HG03175 (cell line): ENCODE data around the gene CADM3.

Experiments used
- ATAC-seq: cut with Tn5 transposase; IDR thresholded peaks from one replicate; pipeline ENCODE4 v1.9.1; 2021; ENCODE audit warnings: mild to moderate bottlenecking, moderate library complexity; ENCODE audit not compliant: unreplicated experiment

CADM3 gene

GRCh38 chr1:159172614-159173291 is 1.3 kb downstream of the CADM3 start:
- ATAC-seq, result no peak

DNA sequence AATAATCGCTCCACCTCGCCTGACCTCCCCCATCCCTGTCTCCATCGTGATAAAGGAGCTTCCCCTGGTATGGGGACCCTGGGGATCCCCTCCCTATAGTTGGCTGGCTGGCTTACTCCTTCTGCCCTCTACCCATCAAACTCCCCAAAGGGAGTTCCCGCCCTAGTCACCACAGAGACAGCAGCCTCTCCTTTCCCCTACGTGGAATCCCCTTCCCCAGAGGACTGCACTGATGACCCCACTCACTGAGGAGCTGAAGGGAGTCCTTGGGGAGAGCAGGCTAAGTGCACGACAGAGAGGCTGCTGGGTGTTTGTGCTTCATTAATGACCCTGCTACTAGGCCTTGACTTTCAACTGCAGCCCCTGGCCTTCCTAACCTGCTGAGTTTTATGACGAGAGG is 1.9 kb downstream of the CADM3 start:
- no peak for ATAC-seq

GRCh38 chr1:159175571-159175970 is 4.2 kb downstream of the CADM3 start:
- ATAC-seq, result no peak

DNA sequence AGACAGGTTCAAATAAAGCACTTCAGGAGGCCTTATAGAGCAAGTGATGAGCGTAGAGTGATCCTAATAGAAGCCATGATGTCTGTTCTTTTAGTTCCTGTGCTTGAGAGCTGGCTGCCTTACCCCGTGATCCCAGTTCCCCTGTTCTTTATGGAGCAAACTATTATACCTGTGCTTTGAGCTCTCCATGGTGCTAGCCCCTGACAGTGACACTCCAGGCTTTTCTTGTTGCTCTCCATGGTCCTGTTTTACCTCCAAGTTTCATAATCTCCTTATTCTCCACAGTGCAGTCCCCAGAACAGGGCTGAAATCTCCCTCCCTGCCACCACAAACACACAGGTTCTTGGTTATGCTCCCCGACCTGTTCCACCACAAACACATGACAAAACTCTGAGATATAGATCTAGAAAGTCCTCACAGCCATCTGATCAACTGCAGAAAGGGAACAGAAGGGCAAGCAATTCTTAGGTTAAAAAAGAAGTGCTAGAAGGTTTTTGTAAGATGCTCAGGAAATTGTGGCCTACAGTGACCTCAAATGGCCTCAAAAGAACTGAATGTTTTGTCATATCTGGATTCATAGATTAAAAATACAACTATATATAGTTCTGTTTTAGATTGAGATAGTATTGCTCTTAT is 6.0 kb downstream of the CADM3 start:
- peak; percentile 47 for ATAC-seq

GRCh38 chr1:159179906-159180305 is 8.5 kb downstream of the CADM3 start:
- no peak for ATAC-seq

- no peak for ATAC-seq
Observed at GRCh38 chr1:159180516-159180915, 9.1 kb downstream of the CADM3 start.

DNA sequence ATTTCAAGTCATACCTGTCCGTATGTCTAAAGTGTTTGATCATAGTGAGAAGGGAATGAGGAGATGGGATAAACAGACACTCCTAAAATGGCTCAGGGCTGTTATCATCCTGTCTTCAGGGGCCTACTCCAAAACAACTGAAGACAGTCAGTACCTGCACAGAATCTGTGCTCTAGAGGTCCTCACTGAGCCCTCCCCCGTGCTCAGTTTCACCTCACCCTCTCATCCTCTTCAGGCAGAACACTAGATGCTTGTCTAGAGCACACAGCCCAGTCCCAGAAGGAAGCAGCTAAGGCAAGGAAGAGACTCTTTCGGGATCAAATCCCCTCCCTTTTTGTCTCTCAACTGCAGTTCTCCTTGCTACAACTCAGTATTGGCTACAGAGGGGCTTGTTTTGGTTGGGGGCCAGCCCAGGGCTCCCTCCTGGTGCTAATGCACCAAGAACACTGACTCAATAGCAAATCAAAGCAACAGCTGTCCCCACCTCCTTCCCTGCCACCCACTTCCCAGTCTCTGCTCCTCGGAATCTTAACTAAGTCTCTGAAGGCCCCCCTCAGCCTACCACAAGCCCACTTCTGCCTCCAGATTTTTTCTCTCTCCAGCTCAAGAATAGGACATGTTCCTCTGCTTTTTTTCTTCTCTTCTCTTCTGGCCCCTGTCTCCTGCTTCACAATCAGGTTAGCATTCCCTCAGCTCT is 10.1 kb downstream of the CADM3 start:
- no peak for ATAC-seq

GRCh38 chr1:159184201-159184600 is 12.8 kb downstream of the CADM3 start:
- no peak for ATAC-seq

DNA sequence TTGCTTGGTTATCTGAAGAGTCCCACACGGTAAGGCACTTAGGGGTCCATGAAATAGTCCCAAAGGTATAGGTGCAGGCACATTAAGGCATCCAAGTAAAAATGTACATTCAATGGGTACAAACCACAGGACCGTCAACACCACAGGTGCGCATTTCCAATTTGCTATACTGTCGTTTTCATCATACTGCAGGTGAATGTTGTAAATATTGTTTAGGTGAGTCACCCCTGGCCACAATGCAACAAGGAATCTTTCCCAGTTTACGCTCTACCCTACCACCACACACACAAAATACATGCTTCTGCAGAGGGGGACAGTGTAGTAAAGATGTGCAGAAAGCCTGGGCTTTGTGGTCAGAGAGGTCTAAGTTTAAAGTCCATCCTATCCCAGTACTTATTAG is 13.7 kb downstream of the CADM3 start:
- ATAC-seq, result no peak

DNA sequence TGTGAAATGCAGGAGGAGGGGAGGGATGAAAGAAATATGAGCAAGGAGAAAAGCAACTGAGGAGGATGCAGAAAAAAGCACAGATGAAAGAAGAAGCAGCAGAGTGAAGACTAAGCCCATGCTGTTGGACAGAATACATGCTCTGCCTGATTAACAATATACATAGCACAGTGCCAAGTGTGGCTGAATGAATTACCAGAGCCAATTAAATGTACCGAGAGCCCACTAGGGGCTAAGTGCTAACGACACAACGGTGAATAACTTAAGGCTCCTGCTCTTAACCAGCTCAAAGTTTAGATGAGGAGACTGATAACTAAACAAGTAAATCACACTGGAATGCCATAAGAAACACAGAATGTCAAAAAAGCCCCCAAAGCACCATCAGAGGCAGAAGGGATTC is 15.6 kb downstream of the CADM3 start:
- ATAC-seq, result no peak

GRCh38 chr1:159187647-159188374 is 16.4 kb downstream of the CADM3 start:
- ATAC-seq, result no peak

DNA sequence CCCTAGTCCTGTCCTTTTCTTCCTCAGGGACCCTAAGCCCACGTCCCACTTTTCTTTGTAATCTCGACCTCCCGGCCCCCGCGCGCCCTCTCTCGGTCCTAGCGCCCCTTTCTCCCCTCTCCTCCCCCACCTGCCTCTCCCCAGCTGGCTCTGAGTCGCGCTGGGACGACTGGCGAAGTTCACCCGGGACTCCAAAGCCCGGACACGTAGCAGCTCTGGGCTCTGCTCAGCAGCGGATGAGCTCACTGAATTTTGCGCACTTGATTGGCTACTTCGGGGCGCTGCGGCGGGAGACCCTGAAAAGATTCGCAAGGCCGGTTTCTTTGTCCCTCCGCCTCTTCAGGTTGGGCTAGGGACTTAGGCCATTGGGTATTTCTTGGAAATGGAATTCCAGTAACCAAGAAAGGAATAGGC is 17.0 kb downstream of the CADM3 start:
- ATAC-seq, result peak; percentile 94

- ATAC-seq, result no peak
Observed at GRCh38 chr1:159190441-159190840, 19.0 kb downstream of the CADM3 start.

DNA sequence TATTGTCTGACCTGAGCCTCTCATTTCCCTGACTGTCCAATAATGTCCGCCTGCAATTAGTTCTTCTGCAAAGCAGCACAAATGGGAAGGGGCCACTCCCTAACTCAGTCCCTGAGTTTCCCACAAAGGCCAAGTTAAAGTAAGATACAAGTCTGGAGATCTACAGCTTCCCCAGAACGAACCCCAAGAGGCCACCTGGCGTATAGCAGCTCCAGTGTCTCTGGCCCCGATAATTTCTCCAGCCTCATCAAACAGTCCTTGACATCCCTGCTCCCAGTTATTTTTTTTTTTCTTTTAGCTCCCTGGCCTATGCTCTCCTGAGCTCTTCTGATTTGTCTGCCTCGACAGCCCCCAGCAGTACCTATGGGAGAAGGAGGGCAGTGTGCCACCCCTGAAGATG is 25.1 kb downstream of the CADM3 start:
- no peak for ATAC-seq

DNA sequence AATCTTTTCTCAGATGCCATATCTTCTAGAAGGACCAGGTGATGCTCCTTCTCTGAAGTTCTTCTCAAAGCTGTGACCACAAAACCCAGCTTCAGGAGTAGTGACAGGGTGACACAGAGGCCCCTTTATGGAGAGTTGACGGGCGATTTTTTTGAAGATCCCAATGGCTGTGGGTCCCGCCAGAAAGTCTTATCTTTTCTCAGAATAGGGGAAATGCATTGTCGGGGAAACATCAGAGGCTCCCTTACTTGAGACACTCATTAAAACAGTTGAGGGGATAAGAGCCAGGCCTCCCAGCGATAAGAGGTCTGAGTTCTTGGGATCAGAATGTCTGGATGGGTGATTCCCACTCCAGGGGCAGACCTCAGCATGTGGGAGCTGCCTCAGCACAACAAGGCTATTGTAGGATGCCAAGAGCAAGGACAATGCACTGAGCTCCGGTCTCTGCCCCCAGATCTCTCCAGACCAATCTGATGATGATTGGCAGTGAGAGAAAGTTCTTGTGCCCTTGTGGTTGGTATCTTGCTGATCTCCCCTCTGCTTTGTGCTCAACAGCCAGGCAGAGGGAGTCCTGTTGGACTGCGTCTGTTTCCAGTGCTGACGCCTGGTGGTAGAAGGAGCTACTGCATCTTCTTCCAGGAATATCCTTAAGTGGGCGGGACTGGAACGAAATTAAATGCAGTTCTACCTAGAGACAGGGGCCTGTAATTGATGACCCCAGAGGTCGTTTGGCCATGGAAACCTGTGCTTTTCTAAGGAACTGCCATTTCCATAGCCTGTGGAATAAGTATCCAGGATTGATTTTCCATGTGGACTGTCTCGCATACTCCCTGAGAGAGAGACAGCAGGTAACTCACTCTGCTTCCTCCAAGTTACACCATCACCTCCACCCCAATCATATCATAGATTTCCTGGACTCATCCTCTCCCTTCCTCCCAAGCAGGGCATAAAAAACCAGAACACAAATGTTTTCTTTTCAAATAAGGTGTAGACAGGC is 26.4 kb downstream of the CADM3 start:
- ATAC-seq, result peak; percentile 85

GRCh38 chr1:159199901-159200300 is 28.5 kb downstream of the CADM3 start:
- no peak for ATAC-seq

DNA sequence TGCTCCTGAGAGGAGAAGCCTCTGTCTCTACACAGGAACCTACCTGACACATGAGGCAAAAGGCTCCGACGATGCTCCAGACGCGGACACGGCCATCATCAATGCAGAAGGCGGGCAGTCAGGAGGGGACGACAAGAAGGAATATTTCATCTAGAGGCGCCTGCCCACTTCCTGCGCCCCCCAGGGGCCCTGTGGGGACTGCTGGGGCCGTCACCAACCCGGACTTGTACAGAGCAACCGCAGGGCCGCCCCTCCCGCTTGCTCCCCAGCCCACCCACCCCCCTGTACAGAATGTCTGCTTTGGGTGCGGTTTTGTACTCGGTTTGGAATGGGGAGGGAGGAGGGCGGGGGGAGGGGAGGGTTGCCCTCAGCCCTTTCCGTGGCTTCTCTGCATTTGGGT is 29.4 kb downstream of the CADM3 start:
- ATAC-seq, result no peak

- no peak for ATAC-seq
Observed at GRCh38 chr1:159201642-159202041, 30.2 kb downstream of the CADM3 start.

DNA sequence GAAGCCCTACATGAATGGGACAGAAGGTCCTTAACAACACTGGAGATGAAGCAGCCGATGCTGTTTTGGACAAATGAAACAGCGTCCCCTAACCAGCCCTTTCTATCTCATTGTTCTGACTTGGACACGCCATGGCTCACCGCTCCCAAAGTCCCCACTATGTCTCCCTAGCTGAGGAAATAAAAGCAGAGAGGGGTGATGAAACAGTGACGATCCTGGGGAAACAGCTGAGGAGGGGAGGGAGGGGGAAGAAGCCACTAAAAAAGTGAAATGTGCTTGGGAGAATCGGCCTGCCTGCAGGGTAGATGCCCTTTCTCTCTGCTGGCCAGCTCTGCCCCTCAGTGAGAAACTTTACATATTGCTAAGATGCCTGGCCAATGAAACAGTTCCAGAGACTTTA is 32.2 kb downstream of the CADM3 start:
- no peak for ATAC-seq
